M059J (cell line): ENCODE measurements around the gene HDAC4. TPM values are rescaled to one million over a fixed set of nuclear protein-coding genes. Genes with fewer than 3 reads are reported as not detected.

Source experiments
- DNase-seq: peaks from one replicate; pipeline ENCODE4 v3.0.0-alpha.2; 2012; ENCODE audit warnings: low read depth
- total RNA-seq: library from RNA; depleted of rRNA; stranded (reverse); fragments of >200 nt; shearing (Covaris generic); gene quantifications from 2 replicates; pipeline ENCODE4 v1.2.3, GENCODE V29; 2014

HDAC4 gene
- total RNA-seq, 1 experiment from 2014 or later, result 3.9 TPM

GRCh38 chr2:239328351-239329191 is 72.2 kb downstream of the HDAC4 start:
- no peak for DNase-seq

- no peak for DNase-seq
Observed at GRCh38 chr2:239327536-239328350, 73.1 kb downstream of the HDAC4 start.

- DNase-seq, result peak; percentile 57
Observed at GRCh38 chr2:239326831-239327535, 73.8 kb downstream of the HDAC4 start.

GRCh38 chr2:239324456-239324855 is 76.4 kb downstream of the HDAC4 start:
- DNase-seq, result no peak

GRCh38 chr2:239323447-239323846 is 77.4 kb downstream of the HDAC4 start:
- no peak for DNase-seq

- peak; percentile 72 for DNase-seq
Observed at GRCh38 chr2:239322416-239323086, 78.3 kb downstream of the HDAC4 start.

- no peak for DNase-seq
Observed at GRCh38 chr2:239321596-239322415, 79.0 kb downstream of the HDAC4 start.

GRCh38 chr2:239318790-239319661 is 81.8 kb downstream of the HDAC4 start:
- DNase-seq, result no peak

GRCh38 chr2:239318151-239318611 is 82.6 kb downstream of the HDAC4 start:
- no peak for DNase-seq

GRCh38 chr2:239316562-239317465 is 84.0 kb downstream of the HDAC4 start:
- DNase-seq, result no peak

- DNase-seq, result no peak
Observed at GRCh38 chr2:239315308-239315707, 85.5 kb downstream of the HDAC4 start.

- DNase-seq, result no peak
Observed at GRCh38 chr2:239313776-239314175, 87.0 kb downstream of the HDAC4 start.

GRCh38 chr2:239312741-239313667 is 87.8 kb downstream of the HDAC4 start:
- no peak for DNase-seq

GRCh38 chr2:239312081-239312511 is 88.7 kb downstream of the HDAC4 start:
- DNase-seq, result no peak

GRCh38 chr2:239311132-239312040 is 89.4 kb downstream of the HDAC4 start:
- DNase-seq, result no peak

- no peak for DNase-seq
Observed at GRCh38 chr2:239310401-239311061, 90.3 kb downstream of the HDAC4 start.
